GM19238 (cell line): Measurements from ENCODE around the gene DAPL1.
"Not testable (repeated sequence)": the region's sequence is repeated elsewhere in the genome, so short reads cannot be mapped to it uniquely, and the experiment has no call there.

ENCODE experiments used
- DNase-seq: peaks from one replicate; pipeline ENCODE4 v3.0.0; 2011; ENCODE audit warnings: low spot score; ENCODE audit not compliant: insufficient read length

The DAPL1 gene

GRCh38 chr2:158822193-158822592 is 27.1 kb downstream of the DAPL1 start:
- no peak for DNase-seq

GRCh38 chr2:158823486-158824237 is 28.5 kb downstream of the DAPL1 start:
- DNase-seq: no peak

GRCh38 chr2:158825021-158825420 is 29.9 kb downstream of the DAPL1 start:
- no peak for DNase-seq

- no peak for DNase-seq
Measured at GRCh38 chr2:158826965-158827364, 31.8 kb downstream of the DAPL1 start.

- DNase-seq: no peak
Measured at GRCh38 chr2:158828378-158829164, 33.5 kb downstream of the DAPL1 start.

- DNase-seq: no peak
Measured at GRCh38 chr2:158829167-158829566, 34.0 kb downstream of the DAPL1 start.

GRCh38 chr2:158830201-158830600 is 35.1 kb downstream of the DAPL1 start:
- DNase-seq: no peak

- no peak for DNase-seq
Measured at GRCh38 chr2:158835431-158835830, 40.3 kb downstream of the DAPL1 start.

GRCh38 chr2:158837645-158838044 is 42.5 kb downstream of the DAPL1 start:
- DNase-seq: no peak

- no peak for DNase-seq
Measured at GRCh38 chr2:158841850-158842249, 46.7 kb downstream of the DAPL1 start.

- DNase-seq: no peak
Measured at GRCh38 chr2:158845444-158845843, 50.3 kb downstream of the DAPL1 start.

- no peak for DNase-seq
Measured at GRCh38 chr2:158845859-158846258, 50.7 kb downstream of the DAPL1 start.

- not testable (repeated sequence) for DNase-seq
Measured at GRCh38 chr2:158847526-158847925, 52.4 kb downstream of the DAPL1 start.

GRCh38 chr2:158848031-158848970 is 53.2 kb downstream of the DAPL1 start:
- not testable (repeated sequence) for DNase-seq

- not testable (repeated sequence) for DNase-seq
Measured at GRCh38 chr2:158860179-158860578, 65.1 kb downstream of the DAPL1 start.

- DNase-seq: not testable (repeated sequence)
Measured at GRCh38 chr2:158861626-158862025, 66.5 kb downstream of the DAPL1 start.

- DNase-seq: not testable (repeated sequence)
Measured at GRCh38 chr2:158865469-158865868, 70.4 kb downstream of the DAPL1 start.
